ENCODE results near the gene PPP1R16B.

The PPP1R16B gene

GRCh38 chr20:38920851-38921250 is 115.4 kb downstream of the PPP1R16B start:
- CTCF ChIA-PET: interaction anchor here (1.1 to 14.7 kb wide), 6 partner anchors 8 to 128 kb away, joined by 3 to 212 read pairs (median 6); no protein-coding TSS in a partner anchor
- POLR2A ChIA-PET: no interaction called here
- no peak for DNase-seq (ENCODE audit: extremely low spot score)

GRCh38 chr20:38924718-38925117 is 119.2 kb downstream of the PPP1R16B start:
- TF ChIP-seq CTCF (IDR thresholded peaks at IDR 0.05; ENCODE audit: control extremely low read depth, extremely low read depth, low read depth, missing control alignments): no peak
- POLR2A ChIA-PET: no interaction called here
- CTCF ChIA-PET: interaction anchor here (1.1 to 14.7 kb wide), 6 partner anchors 13 to 279 kb away, joined by 3 to 212 read pairs (median 6); no protein-coding TSS in a partner anchor
- no peak for DNase-seq (ENCODE audit: extremely low spot score)

More at GRCh38 chr20:38920851-38921250, 115.4 kb downstream of the PPP1R16B start:
- no peak for TF ChIP-seq CTCF (IDR thresholded peaks at IDR 0.05; ENCODE audit: control extremely low read depth, extremely low read depth, low read depth, missing control alignments)

- ChIA-PET POLR2A (interaction anchor here (0.7 to 1.2 kb wide), 5 partner anchors 10 to 500 kb away, joined by 3 to 7 read pairs (median 6); partner anchors contain the start of gene DHX35), CTCF (interaction anchor here (0.6 to 14.7 kb wide), 42 partner anchors 9 to 155 kb away, joined by 3 to 212 read pairs (median 4); partner anchors contain the start of gene DHX35)
- peak; percentile 100 for DNase-seq (ENCODE audit: extremely low spot score)
- no peak for TF ChIP-seq CTCF (IDR thresholded peaks at IDR 0.05; ENCODE audit: control extremely low read depth, extremely low read depth, low read depth, missing control alignments)
Observed at GRCh38 chr20:38926142-38926933, 120.8 kb downstream of the PPP1R16B start, which contains the start of gene FAM83D. FAM83D (plus strand) TSS chr20:38926417; CDS start chr20:38926443, 26 bp downstream.

- no peak for TF ChIP-seq CTCF (IDR thresholded peaks at IDR 0.05; ENCODE audit: control extremely low read depth, extremely low read depth, low read depth, missing control alignments)
- POLR2A ChIA-PET: interaction anchor here (0.7 to 1.2 kb wide), 5 partner anchors 35 to 501 kb away, joined by 3 to 6 read pairs (median 6); partner anchors contain the start of gene DHX35
- DNase-seq (ENCODE audit: extremely low spot score): no peak
Observed at GRCh38 chr20:38926934-38927616, 121.6 kb downstream of the PPP1R16B start.

GRCh38 chr20:38927902-38928578 is 122.5 kb downstream of the PPP1R16B start:
- CTCF ChIA-PET: interaction anchor here (1.0 to 14.7 kb wide), 6 partner anchors 11 to 121 kb away, joined by 3 to 212 read pairs (median 10); partner anchors contain the start of gene DHX35
- no peak for DNase-seq (ENCODE audit: extremely low spot score)
- no peak for TF ChIP-seq CTCF (IDR thresholded peaks at IDR 0.05; ENCODE audit: control extremely low read depth, extremely low read depth, low read depth, missing control alignments)
- POLR2A ChIA-PET: interaction anchor here (0.7 to 1.2 kb wide), 3 partner anchors 34 to 52 kb away, joined by 3 to 8 read pairs (median 6); partner anchors contain the start of gene DHX35

More at GRCh38 chr20:38926934-38927616, 121.6 kb downstream of the PPP1R16B start:
- CTCF ChIA-PET: interaction anchor here (0.9 to 14.7 kb wide), 26 partner anchors 10 to 122 kb away, joined by 3 to 212 read pairs (median 4); partner anchors contain the start of gene DHX35

Data from GM10248 (cell line).